ENCODE data around the gene LSM10. TPM values are rescaled to one million over a fixed set of nuclear protein-coding genes. Genes with fewer than 3 reads are reported as not detected.
A peak's percentile ranks its signal among the peaks of the same experiment; 100 is the strongest.

The LSM10 gene
- total and polyA plus RNA-seq, 9 of the 15 experiments (the other 6 are each of a cell fraction or from before 2014, with no cell fraction given) = 13.2 to 146 (median 68.9) TPM

DNA sequence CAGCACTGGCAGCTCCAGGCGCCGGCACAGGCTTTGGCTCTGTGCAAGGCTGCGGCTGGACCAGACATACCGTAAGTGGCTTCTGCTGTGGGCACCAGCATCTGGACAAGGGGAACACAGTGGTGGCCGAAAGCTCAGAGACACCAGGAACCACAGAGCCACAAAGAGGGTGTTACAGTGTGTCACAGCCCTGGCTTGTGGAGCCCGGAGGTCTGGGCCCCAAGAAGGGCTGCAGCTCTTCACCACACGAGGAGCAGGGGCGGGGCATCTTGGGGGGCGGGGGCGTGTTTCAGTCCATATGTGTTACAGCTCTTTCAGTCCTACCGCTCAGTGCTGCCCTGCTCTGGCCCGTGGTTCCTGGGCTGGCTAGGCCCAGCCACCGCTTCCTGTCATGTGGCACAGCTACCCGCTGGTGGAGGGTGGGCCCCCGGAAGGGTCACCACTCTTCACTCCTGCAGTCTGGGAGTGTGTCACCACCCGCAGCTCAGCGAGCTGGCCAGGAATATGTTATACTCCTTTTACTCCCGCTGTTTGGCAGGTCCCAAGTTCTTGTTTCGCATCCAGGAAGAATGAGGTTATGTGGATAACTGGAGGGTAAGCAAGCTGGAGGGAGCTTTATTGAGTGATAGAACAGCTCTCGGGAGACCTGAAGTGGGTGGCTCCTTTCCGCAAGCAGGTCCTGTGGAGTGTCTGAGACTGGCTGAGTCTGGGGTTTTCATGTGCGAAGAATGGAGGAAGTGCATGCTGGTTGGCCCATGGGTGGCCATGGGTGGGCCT is 3.3 kb upstream of the LSM10 start (continued):
- TF ChIP-seq POU5F1 (IDR thresholded peaks at IDR 0.05; ENCODE audit: borderline replicate concordance, low read depth, low read length, partially characterized antibody) = no peak
- no peak for TF ChIP-seq SRSF9 (IDR thresholded peaks at IDR 0.05; ENCODE audit: borderline replicate concordance, low read depth, low read length)
- no peak for TF ChIP-seq CBX8 (IDR thresholded peaks at IDR 0.05; ENCODE audit: borderline replicate concordance, extremely low read depth, low read depth, low read length, poor library complexity, severe bottlenecking)
- no peak for TF ChIP-seq RBM34 (IDR thresholded peaks at IDR 0.05; ENCODE audit: borderline replicate concordance, insufficient read depth, low read length)
- TF ChIP-seq POLR2AphosphoS5 (IDR thresholded peaks at IDR 0.05; ENCODE audit: control insufficient read depth, insufficient read depth, low read depth, low read length) = peak; percentile 77; the same call in 1 of the 2 replicates
- no peak for TF ChIP-seq ZNF143 (CRISPR knock-in tag; IDR thresholded peaks at IDR 0.05)
- no peak for TF ChIP-seq HMG20A (CRISPR knock-in tag; conservative IDR thresholded peaks at IDR 0.05)
- no peak for TF ChIP-seq BMI1 (IDR thresholded peaks at IDR 0.05; ENCODE audit: low read length)
- TF ChIP-seq, protein P1, sequence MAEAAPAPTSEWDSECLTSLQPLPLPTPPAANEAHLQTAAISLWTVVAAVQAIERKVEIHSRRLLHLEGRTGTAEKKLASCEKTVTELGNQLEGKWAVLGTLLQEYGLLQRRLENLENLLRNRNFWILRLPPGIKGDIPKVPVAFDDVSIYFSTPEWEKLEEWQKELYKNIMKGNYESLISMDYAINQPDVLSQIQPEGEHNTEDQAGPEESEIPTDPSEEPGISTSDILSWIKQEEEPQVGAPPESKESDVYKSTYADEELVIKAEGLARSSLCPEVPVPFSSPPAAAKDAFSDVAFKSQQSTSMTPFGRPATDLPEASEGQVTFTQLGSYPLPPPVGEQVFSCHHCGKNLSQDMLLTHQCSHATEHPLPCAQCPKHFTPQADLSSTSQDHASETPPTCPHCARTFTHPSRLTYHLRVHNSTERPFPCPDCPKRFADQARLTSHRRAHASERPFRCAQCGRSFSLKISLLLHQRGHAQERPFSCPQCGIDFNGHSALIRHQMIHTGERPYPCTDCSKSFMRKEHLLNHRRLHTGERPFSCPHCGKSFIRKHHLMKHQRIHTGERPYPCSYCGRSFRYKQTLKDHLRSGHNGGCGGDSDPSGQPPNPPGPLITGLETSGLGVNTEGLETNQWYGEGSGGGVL (CRISPR knock-in tag; IDR thresholded peaks at IDR 0.05) = no peak
- 0 out of 2 replicates have a peak, but pooled peaks have one; percentile 40 for TF ChIP-seq SMARCA4 (IDR thresholded peaks at IDR 0.05)
- no peak for TF ChIP-seq E2F3 (CRISPR knock-in tag; IDR thresholded peaks at IDR 0.05)
- TF ChIP-seq EWSR1 (IDR thresholded peaks at IDR 0.05; ENCODE audit: borderline replicate concordance, low read depth, partially characterized antibody) = no peak
- no peak for TF ChIP-seq ZFP36 (IDR thresholded peaks at IDR 0.05; ENCODE audit: low read depth, low read length, partially characterized antibody)
- TF ChIP-seq ZEB2 (IDR thresholded peaks at IDR 0.05) = peak; percentile 58
- TF ChIP-seq SUPT5H (IDR thresholded peaks at IDR 0.05) = peak; percentile 96
- TF ChIP-seq SREBF1 (IDR thresholded peaks at IDR 0.05; ENCODE audit: borderline replicate concordance, low read depth, low read length) = no peak

All from K562 (cell line).